Epithelial cell of esophagus (primary cell): Measurements from ENCODE around the gene ACSM6.

Experiments used
- DNase-seq: peaks from one replicate; pipeline ENCODE4 v3.0.0; 2010; ENCODE audit warnings: low read depth
- H3K4me3 ChIP-seq: 2 replicates; pipeline ENCODE4 v1.5.1; 2011; ENCODE audit warnings: mild to moderate bottlenecking, low read length, control low read depth
- TF ChIP-seq, protein P1 (sequence below): IDR thresholded peaks from 2 replicates; pipeline ENCODE4 v1.5.1; 2011; ENCODE audit warnings: low read depth, mild to moderate bottlenecking, low read length, control low read depth, inconsistent platforms; ENCODE audit not compliant: insufficient read depth; ENCODE audit errors: missing control alignments

Gene ACSM6

DNA sequence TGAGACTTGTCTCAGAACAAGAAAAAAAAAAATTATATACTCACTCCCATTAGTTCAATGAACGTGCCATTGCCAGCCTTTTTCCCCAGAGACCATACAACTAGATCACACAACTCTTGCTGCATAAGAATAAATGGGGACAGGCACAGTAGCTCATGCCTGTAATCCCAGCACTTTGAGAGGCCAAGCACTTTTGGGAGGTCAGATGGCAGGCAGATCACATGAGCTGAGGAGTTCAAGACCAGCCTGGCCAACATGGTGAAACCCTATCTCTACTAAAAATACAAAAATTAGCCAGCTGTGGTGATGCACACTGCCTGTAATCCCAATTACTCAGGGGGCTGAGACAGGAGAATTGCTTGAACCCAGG, 83.1 kb downstream of the ACSM6 start:
- no peak overlapping the region for H3K4me3 ChIP-seq
- DNase-seq = no peak
- TF ChIP-seq, protein P1, sequence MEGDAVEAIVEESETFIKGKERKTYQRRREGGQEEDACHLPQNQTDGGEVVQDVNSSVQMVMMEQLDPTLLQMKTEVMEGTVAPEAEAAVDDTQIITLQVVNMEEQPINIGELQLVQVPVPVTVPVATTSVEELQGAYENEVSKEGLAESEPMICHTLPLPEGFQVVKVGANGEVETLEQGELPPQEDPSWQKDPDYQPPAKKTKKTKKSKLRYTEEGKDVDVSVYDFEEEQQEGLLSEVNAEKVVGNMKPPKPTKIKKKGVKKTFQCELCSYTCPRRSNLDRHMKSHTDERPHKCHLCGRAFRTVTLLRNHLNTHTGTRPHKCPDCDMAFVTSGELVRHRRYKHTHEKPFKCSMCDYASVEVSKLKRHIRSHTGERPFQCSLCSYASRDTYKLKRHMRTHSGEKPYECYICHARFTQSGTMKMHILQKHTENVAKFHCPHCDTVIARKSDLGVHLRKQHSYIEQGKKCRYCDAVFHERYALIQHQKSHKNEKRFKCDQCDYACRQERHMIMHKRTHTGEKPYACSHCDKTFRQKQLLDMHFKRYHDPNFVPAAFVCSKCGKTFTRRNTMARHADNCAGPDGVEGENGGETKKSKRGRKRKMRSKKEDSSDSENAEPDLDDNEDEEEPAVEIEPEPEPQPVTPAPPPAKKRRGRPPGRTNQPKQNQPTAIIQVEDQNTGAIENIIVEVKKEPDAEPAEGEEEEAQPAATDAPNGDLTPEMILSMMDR = no peak

DNA sequence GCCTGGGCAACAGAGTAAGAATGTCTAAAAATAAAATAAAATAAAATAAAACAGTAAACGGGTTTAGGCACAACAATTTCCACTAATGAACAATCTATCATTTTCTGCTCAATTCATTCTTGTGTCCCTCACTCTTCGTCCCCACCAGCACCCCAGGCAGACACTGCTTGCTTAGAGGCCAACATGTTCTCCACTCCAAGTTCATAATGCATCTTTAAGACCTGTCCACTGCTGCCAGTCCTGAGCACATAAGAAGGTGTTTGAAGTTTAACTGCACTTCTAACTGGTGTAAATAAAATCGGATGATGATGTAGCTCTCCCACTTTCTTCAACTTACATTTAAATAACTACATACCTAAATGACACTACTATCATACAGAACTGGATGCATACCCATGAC, 83.6 kb downstream of the ACSM6 start:
- DNase-seq = no peak
- TF ChIP-seq, protein P1 = no peak

More for the DNA sequence above, 83.6 kb downstream of the ACSM6 start:
- no peak overlapping the region for H3K4me3 ChIP-seq
